HG03097 (cell line): Measurements from ENCODE around the gene DLX4.

ENCODE experiments used
- ATAC-seq: cut with Tn5 transposase; IDR thresholded peaks from one replicate; pipeline ENCODE4 v1.9.1; 2021; ENCODE audit not compliant: unreplicated experiment, low FRiP score

The DLX4 gene

GRCh38 chr17:49967621-49968404, 1.2 kb upstream of the DLX4 start:
- no peak for ATAC-seq

GRCh38 chr17:49968405-49969133, 421 bp upstream of the DLX4 start:
- ATAC-seq = no peak

GRCh38 chr17:49969795-49970389, 902 bp downstream of the DLX4 start:
- no peak for ATAC-seq

- no peak for ATAC-seq
Observed at GRCh38 chr17:49970498-49970897, 1.5 kb downstream of the DLX4 start.

GRCh38 chr17:49971199-49971847, 2.3 kb downstream of the DLX4 start:
- ATAC-seq = no peak

- no peak for ATAC-seq
Observed at GRCh38 chr17:49971848-49972485, 3.0 kb downstream of the DLX4 start.

- ATAC-seq = no peak
Observed at GRCh38 chr17:49972486-49973270, 3.7 kb downstream of the DLX4 start.

- no peak for ATAC-seq
Observed at GRCh38 chr17:49973271-49973615, 4.3 kb downstream of the DLX4 start.

- no peak for ATAC-seq
Observed at GRCh38 chr17:49975531-49975930, 6.5 kb downstream of the DLX4 start.

- ATAC-seq = no peak
Observed at GRCh38 chr17:49976163-49976827, 7.3 kb downstream of the DLX4 start.

GRCh38 chr17:49976828-49977202, 7.8 kb downstream of the DLX4 start:
- no peak for ATAC-seq

GRCh38 chr17:49977463-49978389, 8.7 kb downstream of the DLX4 start:
- ATAC-seq = no peak

GRCh38 chr17:49978501-49978900, 9.5 kb downstream of the DLX4 start:
- ATAC-seq = no peak

- no peak for ATAC-seq
Observed at GRCh38 chr17:49979748-49980479, 10.9 kb downstream of the DLX4 start.

GRCh38 chr17:49980703-49981197, 11.8 kb downstream of the DLX4 start:
- no peak for ATAC-seq

- ATAC-seq = no peak
Observed at GRCh38 chr17:49984283-49984682, 15.3 kb downstream of the DLX4 start.

- ATAC-seq = no peak
Observed at GRCh38 chr17:49984776-49985175, 15.8 kb downstream of the DLX4 start.
